ENCODE measurements around the gene ZNF485.
"Not testable (repeated sequence)": the region's sequence is repeated elsewhere in the genome, so short reads cannot be mapped to it uniquely, and the experiment has no call there.

ZNF485 gene

DNA sequence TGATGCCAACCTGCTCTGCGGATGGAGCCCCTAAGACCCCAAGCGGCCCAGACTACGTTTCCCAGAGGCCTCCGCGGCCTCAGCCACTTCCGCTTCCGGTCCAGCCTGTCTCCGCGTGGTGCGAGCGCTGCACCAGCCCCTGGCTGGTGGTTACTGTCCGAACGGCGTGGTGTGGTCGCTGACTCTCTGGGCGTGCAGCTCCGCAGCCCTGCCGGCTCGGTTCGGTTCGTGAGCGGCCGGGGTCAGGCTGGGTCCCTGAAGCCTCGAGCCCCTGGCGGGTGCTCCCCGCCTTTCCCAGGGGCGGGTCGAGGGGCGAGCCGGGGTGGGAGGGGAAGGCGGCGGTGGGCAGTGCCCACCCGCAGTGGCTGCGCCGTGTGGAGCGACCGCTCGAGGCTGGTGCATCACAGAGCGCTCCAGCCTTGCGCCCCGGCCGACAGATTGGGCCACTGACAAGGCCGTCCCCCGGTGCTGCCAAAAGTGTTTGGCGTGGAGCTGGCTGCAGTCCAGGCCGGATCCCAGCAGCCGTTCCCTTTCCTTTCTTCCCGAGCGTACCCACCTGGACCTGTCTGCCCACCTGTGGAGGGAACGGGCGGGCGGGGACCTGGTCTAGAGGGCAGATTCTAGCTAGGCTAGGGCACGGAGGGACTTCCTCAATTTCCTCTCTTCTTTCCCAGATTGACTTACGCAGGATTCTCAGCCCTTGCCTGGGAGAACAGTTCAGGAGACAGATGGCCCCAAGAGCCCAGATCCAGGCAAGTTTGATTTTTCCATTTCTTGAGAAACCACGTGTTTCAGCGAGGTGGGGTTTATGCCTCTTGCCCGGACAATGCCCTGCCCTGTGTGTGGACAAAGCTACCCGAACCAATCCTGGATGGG, at the start of gene ZNF485:
TSS of gene ZNF485 (plus strand) at position 116 of the 876 bp plus-strand sequence. CDS start at position 729, 613 bp downstream.
- DNase-seq (ENCODE audit: low spot score), result no peak

- DNase-seq (ENCODE audit: low spot score), result no peak
Measured at GRCh38 chr10:43557214-43557613, 49.0 kb upstream of the ZNF485 start.

DNA sequence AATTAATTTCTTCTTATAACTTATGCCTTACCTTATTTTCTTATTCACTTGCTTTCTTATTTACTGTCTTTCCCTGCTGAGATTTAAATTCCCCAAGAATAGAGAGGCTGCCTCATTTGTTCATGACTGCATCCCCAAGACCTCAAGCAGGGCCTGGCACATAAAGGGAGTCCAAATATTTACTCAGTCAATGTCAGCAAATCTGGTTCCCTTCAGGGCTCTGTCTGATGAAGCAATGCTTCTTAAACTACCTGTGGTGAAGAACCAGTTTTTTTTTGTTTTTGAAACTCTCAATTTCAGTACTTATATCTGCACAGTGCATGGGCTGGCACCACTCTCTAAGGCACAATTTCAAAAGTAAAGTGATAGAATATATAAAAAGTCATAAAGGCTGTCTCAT, 36.6 kb upstream of the ZNF485 start:
- DNase-seq (ENCODE audit: low spot score), result no peak

GRCh38 chr10:43570971-43571370, 35.3 kb upstream of the ZNF485 start:
- no peak for DNase-seq (ENCODE audit: low spot score)

DNA sequence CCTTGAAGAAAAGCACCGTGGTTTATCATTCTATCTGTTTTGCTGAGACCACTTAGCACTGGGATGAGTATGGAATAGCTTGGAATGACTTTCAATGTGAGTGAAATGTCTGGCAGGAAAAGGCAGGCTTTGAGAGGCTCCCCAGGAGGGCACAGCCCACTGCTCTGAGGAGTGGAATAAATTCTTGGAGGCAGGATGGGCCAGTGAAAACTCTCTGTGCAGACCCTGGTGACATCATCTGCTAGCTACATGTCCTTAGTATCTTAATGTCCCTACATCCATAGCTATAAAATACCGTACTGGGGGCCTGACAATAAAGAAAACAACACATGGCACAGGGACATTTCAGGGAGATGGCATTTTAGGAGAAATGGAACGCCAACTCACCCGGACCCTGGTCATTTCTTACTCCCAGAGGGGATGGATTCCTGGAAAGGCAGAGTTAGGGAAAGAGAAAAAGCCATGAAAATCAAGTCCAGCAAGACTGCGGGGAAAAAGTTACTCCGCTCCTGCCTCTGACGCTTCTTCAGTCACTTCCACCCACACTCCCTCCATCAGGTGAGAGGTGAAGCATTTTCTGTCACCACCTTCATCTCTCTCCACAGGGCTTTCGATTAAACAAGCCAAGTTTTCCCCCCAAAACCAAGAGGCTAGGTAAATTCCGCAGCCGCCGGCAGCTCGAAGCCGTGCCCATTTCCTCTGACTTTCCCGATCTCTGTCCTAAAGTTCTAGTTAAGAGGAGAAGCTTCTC, 32.8 kb upstream of the ZNF485 start:
- DNase-seq (ENCODE audit: low spot score), result no peak

GRCh38 chr10:43574001-43574892, 32.0 kb upstream of the ZNF485 start, which contains the start of gene ZNF239:
TSS of gene ZNF239 (minus strand) at chr10:43574616. CDS start at chr10:43558079, 16,537 bp downstream.
- no peak for DNase-seq (ENCODE audit: low spot score)

DNA sequence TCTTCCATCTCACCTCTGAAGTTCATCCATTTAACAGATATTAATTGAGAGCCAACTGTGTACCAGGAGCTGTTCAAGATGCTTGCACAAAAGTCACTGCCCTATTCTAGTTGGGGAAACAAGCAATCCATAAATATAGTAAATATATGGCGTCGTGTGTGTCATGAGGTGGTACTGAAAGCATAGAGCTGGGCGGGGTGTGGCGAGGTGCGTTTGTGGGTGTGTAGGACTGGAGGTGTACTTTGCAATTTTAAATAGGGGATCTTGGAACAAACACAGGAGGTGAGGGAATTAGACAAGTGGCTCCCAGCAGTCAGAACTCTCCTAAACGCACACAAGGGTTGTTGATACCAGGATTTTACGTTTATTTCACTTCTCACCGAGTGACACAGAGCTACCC, 31.3 kb upstream of the ZNF485 start:
- no peak for DNase-seq (ENCODE audit: low spot score)

DNA sequence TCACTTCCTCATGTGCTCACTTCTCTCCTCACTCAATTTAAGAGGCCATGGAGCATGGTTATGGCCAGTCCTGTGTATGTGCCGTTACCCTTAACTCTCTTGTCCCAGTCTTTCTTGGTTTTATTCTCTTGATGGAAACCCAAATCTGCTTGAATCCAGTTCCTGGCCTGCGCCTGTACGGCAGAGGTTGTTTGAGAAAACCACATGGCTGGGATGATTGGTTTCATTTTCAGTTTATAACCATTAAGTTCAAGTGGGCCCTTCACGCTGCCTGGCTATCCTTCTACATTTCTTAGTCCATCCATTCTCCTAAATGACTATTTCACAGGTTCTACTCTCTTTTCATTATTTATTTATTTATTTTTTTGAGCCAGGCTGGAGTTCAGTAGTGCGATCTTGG, 30.2 kb upstream of the ZNF485 start:
- no peak for DNase-seq (ENCODE audit: low spot score)

DNA sequence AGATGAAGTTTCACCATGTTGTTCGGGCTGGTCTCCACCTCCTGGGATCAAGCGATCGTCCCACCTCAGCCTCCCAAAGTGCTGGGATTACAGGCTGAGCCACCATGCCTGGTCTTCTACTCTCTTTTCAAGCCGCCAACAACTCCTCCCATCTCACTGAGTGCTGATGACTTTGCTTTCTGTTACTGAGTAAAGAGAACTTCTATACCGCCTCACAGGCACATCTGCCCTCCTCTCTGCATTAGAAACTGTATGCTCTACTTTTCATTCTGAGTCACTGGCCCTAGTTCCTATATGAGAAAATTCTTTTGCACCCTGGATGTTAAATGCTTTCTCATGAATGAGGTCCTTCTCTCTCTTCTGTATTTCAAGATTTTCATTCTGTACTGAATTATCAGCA, 29.7 kb upstream of the ZNF485 start:
- DNase-seq (ENCODE audit: low spot score), result no peak

DNA sequence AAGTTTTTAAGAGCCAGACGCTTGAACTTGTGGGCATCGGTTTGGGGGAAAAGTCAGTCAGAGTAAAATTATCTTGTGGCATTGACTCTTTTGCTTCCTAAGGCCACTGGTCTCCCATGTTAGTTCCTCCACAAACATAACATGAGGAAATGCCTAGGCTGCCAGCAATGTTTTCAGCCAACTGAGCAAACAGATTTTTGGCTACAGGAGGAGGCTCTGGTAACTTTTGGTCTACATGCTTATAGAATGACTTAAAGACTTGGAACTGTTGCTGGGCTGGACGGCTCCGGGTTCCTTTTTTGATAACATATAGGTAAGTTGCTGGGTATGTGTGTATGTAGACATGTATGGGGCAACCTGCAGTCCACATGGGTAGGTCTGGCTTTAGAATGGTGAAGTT, 22.2 kb upstream of the ZNF485 start:
- DNase-seq (ENCODE audit: low spot score), result no peak

GRCh38 chr10:43585046-43585445, 21.2 kb upstream of the ZNF485 start:
- no peak for DNase-seq (ENCODE audit: low spot score)

DNA sequence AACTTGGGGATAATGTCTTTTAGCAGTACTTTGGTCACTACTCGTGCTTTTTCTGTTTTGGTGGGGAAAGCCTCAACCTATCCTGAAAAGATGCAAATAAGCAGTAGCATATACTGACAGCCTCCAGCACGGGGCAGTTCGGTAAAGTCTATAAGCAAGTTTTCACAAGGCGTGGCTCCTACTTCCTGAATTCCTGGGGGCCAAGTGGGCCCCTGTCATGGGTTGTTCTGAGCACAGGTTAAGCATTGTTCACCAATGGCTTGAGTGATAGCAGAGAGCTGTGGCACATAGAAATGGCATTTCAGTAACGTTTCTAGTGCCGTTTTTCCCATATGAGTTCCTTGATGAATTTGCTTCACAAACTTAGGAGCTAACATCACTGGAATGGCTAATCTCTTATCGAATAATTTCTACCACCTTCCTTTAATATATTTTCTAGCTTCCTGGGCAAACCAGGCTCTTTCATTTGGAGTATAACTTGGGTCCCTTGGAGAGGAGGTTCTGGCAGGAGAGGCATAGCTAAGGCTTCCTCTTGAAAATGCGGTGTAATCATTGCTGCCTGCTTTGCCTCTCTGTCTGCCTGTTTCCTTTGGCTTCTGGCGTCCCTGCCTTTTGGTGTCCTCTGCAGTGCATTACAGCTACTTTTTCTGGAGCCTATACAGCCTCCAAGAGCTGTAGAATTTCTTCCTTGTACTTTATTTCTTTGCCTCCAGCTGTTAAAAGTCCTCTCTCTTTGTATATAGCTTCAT, 20.1 kb upstream of the ZNF485 start:
- no peak for DNase-seq (ENCODE audit: low spot score)

DNA sequence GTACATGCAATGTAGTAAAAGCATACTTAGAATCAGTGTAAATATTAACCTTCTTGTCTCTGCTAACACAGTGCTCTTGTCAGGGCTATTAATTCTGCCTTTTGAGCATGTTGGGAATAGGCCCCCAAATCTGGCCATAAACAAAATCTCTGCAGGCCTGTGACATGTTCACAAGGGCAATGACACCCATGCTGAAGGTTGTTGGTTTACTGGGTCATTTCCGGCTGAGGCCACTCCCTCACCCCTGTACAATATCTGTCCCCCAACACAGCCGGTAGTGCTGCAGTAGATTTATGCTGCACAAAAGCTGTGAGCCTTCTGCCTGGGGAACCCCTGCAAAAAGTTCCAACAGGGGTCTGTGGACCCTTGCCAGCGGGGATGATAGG, 19.5 kb upstream of the ZNF485 start:
- DNase-seq (ENCODE audit: low spot score), result not testable (repeated sequence)

- no peak for DNase-seq (ENCODE audit: low spot score)
Measured at GRCh38 chr10:43591303-43591904, 14.8 kb upstream of the ZNF485 start.

- no peak for DNase-seq (ENCODE audit: low spot score)
Measured at GRCh38 chr10:43594944-43595589, 11.2 kb upstream of the ZNF485 start.

DNA sequence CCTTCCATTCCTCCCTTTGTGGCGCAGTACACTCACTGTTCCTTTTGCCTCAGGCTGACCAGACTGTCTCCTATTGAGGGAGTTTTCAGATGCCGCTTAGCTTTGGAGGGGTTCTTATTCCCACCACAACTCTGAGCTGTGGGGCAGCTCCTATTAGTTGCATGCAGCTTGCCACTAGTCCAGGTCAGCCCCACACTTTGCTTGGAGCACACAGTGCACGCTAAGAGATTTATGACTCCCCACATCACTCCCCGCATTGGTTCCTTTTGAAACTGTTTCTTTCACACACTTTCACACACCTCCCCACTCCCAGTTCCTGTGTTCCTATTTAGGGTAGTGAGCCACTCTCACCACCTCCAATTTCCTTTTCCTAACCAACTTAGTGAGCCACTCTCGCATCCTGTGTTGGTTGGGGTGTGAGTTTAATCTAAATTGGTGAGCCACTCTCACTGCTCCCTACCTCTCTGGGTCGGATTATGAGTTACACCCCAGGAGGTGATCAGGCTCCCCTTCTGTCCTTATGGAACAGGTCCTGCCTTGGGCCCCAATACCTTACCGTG, 10.4 kb upstream of the ZNF485 start:
- DNase-seq (ENCODE audit: low spot score), result no peak

DNA sequence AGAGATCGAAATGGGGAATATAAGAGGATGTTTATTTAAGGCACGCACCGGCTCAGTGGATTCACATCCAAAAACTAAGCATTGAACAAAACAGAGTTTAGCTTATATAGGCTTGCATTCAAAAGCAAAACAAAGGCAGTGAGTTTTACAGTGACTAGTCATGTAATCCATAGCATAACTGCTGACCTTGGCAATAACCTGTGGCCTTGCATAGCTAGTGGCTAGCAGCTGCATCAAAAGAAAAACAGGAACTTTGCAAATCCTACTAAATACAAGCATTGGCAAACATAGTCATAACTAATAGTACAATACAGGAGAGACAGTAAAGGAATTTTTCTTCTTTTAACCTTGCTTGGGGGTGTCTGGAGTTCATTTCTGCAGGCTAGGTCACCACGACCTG, 9.7 kb upstream of the ZNF485 start:
- no peak for DNase-seq (ENCODE audit: low spot score)

GRCh38 chr10:43598446-43598845, 7.8 kb upstream of the ZNF485 start:
- DNase-seq (ENCODE audit: low spot score), result no peak

DNA sequence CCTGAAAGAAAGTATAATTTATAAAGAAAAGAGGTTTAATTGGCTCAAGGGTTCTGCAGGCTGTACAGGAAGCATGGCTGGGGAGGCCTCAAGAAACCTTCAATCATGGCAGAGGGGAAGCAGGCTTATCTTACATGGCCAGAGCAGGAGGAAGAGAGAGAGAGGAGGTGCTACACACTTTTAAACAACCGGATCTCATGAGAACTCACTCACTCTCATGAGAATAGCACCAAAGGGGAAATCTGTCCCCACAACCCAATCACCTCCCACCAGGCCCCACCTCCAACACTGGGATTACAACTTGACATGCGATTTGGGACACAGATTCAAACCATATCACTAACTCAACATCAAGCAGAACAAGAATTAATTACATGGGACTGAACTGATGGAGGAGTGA, 6.9 kb upstream of the ZNF485 start:
- no peak for DNase-seq (ENCODE audit: low spot score)

GRCh38 chr10:43601576-43601975, 4.7 kb upstream of the ZNF485 start:
- not testable (repeated sequence) for DNase-seq (ENCODE audit: low spot score)

Data from HuH-7 (cell line).